ENCODE data around the gene PHOSPHO1. TPM values are rescaled to one million over a fixed set of nuclear protein-coding genes. Genes with fewer than 3 reads are reported as not detected.

Gene PHOSPHO1
- total and polyA plus RNA-seq, 2 experiments from 2014 or later, result not detected

GRCh38 chr17:49226771-49227435 lies 3.7 kb downstream of the PHOSPHO1 start:
- Histone ChIP-seq H3K4me3 (no peak overlapping the region), H3K9me3 (ENCODE audit: low read depth) (no peaks in the 10 kb centered on the region), H3K27me3 (peaks cover 90% of the 10 kb centered on the region), H3K27ac (no peak overlapping the region), H3K4me1 (ENCODE audit: low read depth) (no peaks in the 10 kb centered on the region), H3K36me3 (no peaks in the 10 kb centered on the region)
- no peak for DNase-seq (ENCODE audit: low read depth in 1 of 2, low spot score in 1 of 2)
- no peak for TF ChIP-seq CTCF (IDR thresholded peaks at IDR 0.05; ENCODE audit: low read depth, low read length)

GRCh38 chr17:49225554-49226236 lies 4.9 kb downstream of the PHOSPHO1 start:
- no peaks in the 10 kb centered on the region for H3K9me3 ChIP-seq (ENCODE audit: low read depth)
- H3K4me1 ChIP-seq (ENCODE audit: low read depth), result no peaks in the 10 kb centered on the region
- H3K27me3 ChIP-seq, result peaks cover 87% of the 10 kb centered on the region
- H3K36me3 ChIP-seq, result no peaks in the 10 kb centered on the region
- no peak overlapping the region for H3K4me3 ChIP-seq
- no peak for TF ChIP-seq CTCF (IDR thresholded peaks at IDR 0.05; ENCODE audit: low read depth, low read length)
- DNase-seq (ENCODE audit: low read depth in 1 of 2, low spot score in 1 of 2), result no peak
- H3K27ac ChIP-seq, result no peak overlapping the region

GRCh38 chr17:49224997-49225337 lies 5.6 kb downstream of the PHOSPHO1 start:
- H3K27me3 ChIP-seq, result peaks cover 82% of the 10 kb centered on the region
- peak overlapping the region; percentile 8 for H3K4me3 ChIP-seq

DNA sequence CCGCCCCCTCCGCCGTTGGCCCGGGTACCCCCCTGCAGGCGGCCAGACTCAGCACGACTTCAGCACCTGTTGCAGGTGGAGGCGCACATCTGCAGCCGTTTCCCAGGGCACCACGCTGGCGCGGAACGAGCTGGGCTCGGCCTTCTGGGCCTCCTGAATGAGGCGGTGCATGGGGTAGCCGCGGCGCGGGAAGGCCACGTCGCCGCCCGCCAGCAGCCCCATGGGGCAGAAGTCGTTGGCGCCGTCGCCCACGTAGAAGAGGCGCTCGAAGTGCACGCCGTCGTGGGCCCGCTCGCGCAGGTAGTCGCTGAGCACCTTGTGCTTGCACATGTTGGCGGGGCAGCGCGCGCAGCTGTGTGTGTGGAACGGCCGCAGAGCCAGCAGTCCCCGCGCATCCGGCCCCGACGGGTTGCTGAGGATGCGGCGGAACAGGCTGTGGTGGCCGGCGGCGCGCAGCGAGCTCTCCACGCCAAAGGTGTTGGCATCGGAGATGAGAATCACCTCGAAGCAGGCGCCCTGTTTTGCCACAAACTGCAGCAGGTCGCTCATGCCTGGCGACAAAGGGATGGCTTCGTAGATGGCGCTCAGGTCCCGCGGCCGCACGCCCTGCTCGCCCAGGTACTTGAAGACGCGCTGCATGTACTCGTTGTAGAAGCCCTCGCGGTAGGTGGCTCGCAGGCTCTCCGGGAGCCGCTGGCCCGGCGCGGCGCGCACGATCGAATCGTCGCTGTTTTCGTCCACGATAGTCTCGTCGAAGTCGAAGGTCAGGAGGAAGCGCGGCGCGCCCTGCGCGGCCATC lies 6.2 kb downstream of the PHOSPHO1 start:
- Histone ChIP-seq H3K4me1 (ENCODE audit: low read depth) (no peaks in the 10 kb centered on the region), H3K36me3 (no peaks in the 10 kb centered on the region), H3K27me3 (peaks cover 76% of the 10 kb centered on the region), H3K27ac (no peak overlapping the region), H3K4me3 (peak overlapping the region; percentile 8), H3K9me3 (ENCODE audit: low read depth) (no peaks in the 10 kb centered on the region)
- TF ChIP-seq CTCF (IDR thresholded peaks at IDR 0.05; ENCODE audit: low read depth, low read length), result no peak
- peak in 1 of 2 donors; percentile 31 for DNase-seq (ENCODE audit: low read depth in 1 of 2, low spot score in 1 of 2)

More at GRCh38 chr17:49224997-49225337, 5.6 kb downstream of the PHOSPHO1 start:
- DNase-seq (ENCODE audit: low read depth in 1 of 2, low spot score in 1 of 2), result no peak
- Histone ChIP-seq H3K27ac (no peak overlapping the region), H3K4me1 (ENCODE audit: low read depth) (no peaks in the 10 kb centered on the region), H3K9me3 (ENCODE audit: low read depth) (no peaks in the 10 kb centered on the region), H3K36me3 (no peaks in the 10 kb centered on the region)
- TF ChIP-seq CTCF (IDR thresholded peaks at IDR 0.05; ENCODE audit: low read depth, low read length), result no peak

- peak; percentile 34 to 65 for DNase-seq (ENCODE audit: low read depth in 1 of 2, low spot score in 1 of 2)
- no peak overlapping the region for H3K4me3 ChIP-seq
Observed at GRCh38 chr17:49223517-49224197, 6.9 kb downstream of the PHOSPHO1 start.

More at GRCh38 chr17:49223517-49224197, 6.9 kb downstream of the PHOSPHO1 start:
- Histone ChIP-seq H3K27ac (no peak overlapping the region), H3K4me1 (ENCODE audit: low read depth) (no peaks in the 10 kb centered on the region), H3K27me3 (peaks cover 69% of the 10 kb centered on the region), H3K9me3 (ENCODE audit: low read depth) (no peaks in the 10 kb centered on the region), H3K36me3 (no peaks in the 10 kb centered on the region)
- peak; percentile 98 for TF ChIP-seq CTCF (IDR thresholded peaks at IDR 0.05; ENCODE audit: low read depth, low read length)
